ENCODE measurements around the gene GPR84. TPM values are rescaled to one million over a fixed set of nuclear protein-coding genes. Genes with fewer than 3 reads are reported as not detected.

GPR84 gene
- total and polyA plus RNA-seq, 9 of the 15 experiments (the other 6 are each of a cell fraction or from before 2014, with no cell fraction given): 0.07 to 0.18 (median 0.11) TPM; not detected in 5

- no peak for TF ChIP-seq ELF1 (tag; IDR thresholded peaks at IDR 0.05)
- TF ChIP-seq FIP1L1 (IDR thresholded peaks at IDR 0.05; ENCODE audit: low read depth, low read length, poor library complexity, severe bottlenecking): no peak
- TF ChIP-seq SIN3A (IDR thresholded peaks at IDR 0.05; ENCODE audit: borderline replicate concordance in 2 of 2, control insufficient read depth in 1 of 2, low read depth in 2 of 2, low read length in 2 of 2): peak in 1 of 2 experiments; percentile 71; a peak in 1 of 4 replicates
- no peak for TF ChIP-seq FOXM1 (IDR thresholded peaks at IDR 0.05; ENCODE audit: low read depth)
- TF ChIP-seq FOXM1 (CRISPR knock-in tag; IDR thresholded peaks at IDR 0.05; ENCODE audit: low read depth): peak; percentile 42; the same call in 1 of the 2 replicates
- TF ChIP-seq ZNF263 (CRISPR knock-in tag; IDR thresholded peaks at IDR 0.05; ENCODE audit: borderline replicate concordance): peak; percentile 37; the same call in 1 of the 2 replicates
- no peak for TF ChIP-seq SREBF2 (CRISPR knock-in tag; IDR thresholded peaks at IDR 0.05)
- TF ChIP-seq DIDO1 (tag; IDR thresholded peaks at IDR 0.05; ENCODE audit: low read depth): no peak
- TF ChIP-seq, protein P1, sequence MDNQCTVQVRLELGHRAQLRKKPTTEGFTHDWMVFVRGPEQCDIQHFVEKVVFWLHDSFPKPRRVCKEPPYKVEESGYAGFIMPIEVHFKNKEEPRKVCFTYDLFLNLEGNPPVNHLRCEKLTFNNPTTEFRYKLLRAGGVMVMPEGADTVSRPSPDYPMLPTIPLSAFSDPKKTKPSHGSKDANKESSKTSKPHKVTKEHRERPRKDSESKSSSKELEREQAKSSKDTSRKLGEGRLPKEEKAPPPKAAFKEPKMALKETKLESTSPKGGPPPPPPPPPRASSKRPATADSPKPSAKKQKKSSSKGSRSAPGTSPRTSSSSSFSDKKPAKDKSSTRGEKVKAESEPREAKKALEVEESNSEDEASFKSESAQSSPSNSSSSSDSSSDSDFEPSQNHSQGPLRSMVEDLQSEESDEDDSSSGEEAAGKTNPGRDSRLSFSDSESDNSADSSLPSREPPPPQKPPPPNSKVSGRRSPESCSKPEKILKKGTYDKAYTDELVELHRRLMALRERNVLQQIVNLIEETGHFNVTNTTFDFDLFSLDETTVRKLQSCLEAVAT (IDR thresholded peaks at IDR 0.05): peak in 1 of 2 experiments; percentile 98; a peak in 3 of 4 replicates
- peak; percentile 71 for TF ChIP-seq ZFX (CRISPR knock-in tag; IDR thresholded peaks at IDR 0.05)
- TF ChIP-seq POLR2AphosphoS5 (IDR thresholded peaks at IDR 0.05; ENCODE audit: control insufficient read depth, insufficient read depth, low read depth, low read length): no peak
- peak; percentile 21; the same call in 1 of the 2 replicates for TF ChIP-seq SOX6 (IDR thresholded peaks at IDR 0.05)
- no peak for TF ChIP-seq ZNF696 (CRISPR knock-in tag; conservative IDR thresholded peaks at IDR 0.05)
- TF ChIP-seq ZNF124 (CRISPR knock-in tag; IDR thresholded peaks at IDR 0.05): no peak
- TF ChIP-seq SNAPC5 (CRISPR knock-in tag; IDR thresholded peaks at IDR 0.05): no peak
- TF ChIP-seq, protein P2, sequence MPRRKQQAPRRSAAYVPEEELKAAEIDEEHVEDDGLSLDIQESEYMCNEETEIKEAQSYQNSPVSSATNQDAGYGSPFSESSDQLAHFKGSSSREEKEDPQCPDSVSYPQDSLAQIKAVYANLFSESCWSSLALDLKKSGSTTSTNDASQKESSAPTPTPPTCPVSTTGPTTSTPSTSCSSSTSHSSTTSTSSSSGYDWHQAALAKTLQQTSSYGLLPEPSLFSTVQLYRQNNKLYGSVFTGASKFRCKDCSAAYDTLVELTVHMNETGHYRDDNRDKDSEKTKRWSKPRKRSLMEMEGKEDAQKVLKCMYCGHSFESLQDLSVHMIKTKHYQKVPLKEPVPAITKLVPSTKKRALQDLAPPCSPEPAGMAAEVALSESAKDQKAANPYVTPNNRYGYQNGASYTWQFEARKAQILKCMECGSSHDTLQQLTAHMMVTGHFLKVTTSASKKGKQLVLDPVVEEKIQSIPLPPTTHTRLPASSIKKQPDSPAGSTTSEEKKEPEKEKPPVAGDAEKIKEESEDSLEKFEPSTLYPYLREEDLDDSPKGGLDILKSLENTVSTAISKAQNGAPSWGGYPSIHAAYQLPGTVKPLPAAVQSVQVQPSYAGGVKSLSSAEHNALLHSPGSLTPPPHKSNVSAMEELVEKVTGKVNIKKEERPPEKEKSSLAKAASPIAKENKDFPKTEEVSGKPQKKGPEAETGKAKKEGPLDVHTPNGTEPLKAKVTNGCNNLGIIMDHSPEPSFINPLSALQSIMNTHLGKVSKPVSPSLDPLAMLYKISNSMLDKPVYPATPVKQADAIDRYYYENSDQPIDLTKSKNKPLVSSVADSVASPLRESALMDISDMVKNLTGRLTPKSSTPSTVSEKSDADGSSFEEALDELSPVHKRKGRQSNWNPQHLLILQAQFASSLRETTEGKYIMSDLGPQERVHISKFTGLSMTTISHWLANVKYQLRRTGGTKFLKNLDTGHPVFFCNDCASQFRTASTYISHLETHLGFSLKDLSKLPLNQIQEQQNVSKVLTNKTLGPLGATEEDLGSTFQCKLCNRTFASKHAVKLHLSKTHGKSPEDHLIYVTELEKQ (CRISPR knock-in tag; IDR thresholded peaks at IDR 0.05): no peak
- no peak for TF ChIP-seq TAF15 (IDR thresholded peaks at IDR 0.05; ENCODE audit: low read depth, low read length)
- TF ChIP-seq, protein P3, sequence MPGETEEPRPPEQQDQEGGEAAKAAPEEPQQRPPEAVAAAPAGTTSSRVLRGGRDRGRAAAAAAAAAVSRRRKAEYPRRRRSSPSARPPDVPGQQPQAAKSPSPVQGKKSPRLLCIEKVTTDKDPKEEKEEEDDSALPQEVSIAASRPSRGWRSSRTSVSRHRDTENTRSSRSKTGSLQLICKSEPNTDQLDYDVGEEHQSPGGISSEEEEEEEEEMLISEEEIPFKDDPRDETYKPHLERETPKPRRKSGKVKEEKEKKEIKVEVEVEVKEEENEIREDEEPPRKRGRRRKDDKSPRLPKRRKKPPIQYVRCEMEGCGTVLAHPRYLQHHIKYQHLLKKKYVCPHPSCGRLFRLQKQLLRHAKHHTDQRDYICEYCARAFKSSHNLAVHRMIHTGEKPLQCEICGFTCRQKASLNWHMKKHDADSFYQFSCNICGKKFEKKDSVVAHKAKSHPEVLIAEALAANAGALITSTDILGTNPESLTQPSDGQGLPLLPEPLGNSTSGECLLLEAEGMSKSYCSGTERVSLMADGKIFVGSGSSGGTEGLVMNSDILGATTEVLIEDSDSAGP (CRISPR knock-in tag; IDR thresholded peaks at IDR 0.05): 0 out of 2 replicates have a peak, but pooled peaks have one; percentile 49
- TF ChIP-seq CC2D1A (IDR thresholded peaks at IDR 0.05): peak; percentile 81; the same call in 1 of the 2 replicates
- peak; percentile 64 for TF ChIP-seq MTA3 (IDR thresholded peaks at IDR 0.05; ENCODE audit: borderline replicate concordance)
- no peak for TF ChIP-seq BACH1 (tag; IDR thresholded peaks at IDR 0.05)
Observed at GRCh38 chr12:54379398-54380201, 15.3 kb upstream of the GPR84 start (continued).

Data from K562 (cell line).